ENCODE data around the gene TMEM132C. TPM values are rescaled to one million over a fixed set of nuclear protein-coding genes. Genes with fewer than 3 reads are reported as not detected.
"Not testable (repeated sequence)": the region's sequence is repeated elsewhere in the genome, so short reads cannot be mapped to it uniquely, and the experiment has no call there.

The TMEM132C gene
- total RNA-seq, 1 experiment from 2014 or later: not detected

DNA sequence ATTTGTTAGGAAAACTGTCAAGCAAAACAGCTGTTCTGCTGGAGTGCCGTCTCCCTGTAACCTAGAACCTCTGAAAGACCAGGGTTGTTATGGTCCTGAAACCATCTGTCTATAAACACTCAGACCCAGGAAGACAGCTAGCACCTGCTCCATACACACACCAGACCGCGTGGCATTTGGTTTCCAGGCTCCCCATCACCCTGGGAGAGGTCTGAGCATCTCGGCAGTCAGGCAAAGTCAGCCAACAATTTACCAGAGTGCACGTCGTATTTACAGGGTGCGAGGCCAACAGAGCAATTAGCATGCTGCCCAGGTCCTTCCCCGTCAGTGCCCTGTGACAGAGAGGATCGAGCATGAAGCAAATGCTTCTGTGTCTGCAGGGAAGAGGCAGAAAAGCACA lies 284.3 kb downstream of the TMEM132C start:
- DNase-seq (ENCODE audit: low spot score): no peak

DNA sequence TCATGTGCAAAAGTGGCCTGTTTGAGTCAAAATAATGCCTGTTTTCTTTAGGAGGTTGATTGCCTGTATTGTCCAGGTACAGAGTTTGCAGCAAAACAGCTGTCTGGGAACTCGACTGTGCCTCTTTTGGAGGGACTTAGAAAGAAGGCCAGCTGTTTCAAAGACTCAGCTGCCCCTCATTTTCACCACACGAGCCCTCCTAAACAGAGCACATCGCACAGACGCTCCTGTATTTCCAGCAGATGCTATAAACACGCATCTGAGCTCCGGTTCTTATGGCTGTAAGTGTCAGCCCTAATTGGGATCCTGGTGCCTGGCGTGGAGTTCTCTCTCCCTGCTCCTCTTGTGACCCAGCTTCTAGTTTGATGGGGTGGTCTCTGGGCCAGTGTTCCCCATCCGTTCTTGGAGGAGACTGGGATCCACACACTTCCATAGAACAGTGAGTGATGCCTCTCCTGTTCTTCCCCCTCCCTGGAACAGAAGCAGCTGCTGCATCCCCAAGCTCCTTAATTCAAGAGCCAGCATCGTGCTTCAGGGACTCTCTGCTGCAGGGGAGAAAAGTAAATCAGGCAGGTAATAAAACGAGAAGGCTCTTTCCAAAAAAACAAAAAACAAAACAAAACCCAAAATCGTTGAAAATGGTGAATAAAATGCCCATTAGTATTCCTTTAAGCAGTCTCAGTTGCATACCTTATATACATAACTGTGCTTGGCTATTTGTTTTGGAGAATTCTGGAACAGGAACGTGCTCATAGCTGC lies 287.8 kb downstream of the TMEM132C start:
- no peak for DNase-seq (ENCODE audit: low spot score)

DNA sequence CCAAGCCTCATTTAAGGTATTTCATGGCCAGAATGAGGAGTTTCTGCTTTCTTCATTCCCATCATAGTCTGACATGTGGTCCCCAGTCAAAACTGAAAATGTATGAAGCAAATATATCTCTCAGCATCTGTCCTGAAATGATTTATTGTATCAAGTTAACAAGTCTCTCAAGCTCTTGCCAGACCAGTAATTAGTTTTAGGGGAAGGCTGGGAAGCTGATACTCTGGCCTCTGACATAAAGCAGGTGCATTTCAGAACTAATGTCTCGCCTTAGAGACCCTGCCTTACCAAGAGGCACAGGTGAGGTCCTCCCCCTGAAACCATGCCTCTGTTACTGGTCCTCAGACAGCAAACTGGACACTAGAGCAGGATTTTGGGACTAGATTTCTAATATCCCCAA lies 290.3 kb downstream of the TMEM132C start:
- no peak for DNase-seq (ENCODE audit: low spot score)

DNA sequence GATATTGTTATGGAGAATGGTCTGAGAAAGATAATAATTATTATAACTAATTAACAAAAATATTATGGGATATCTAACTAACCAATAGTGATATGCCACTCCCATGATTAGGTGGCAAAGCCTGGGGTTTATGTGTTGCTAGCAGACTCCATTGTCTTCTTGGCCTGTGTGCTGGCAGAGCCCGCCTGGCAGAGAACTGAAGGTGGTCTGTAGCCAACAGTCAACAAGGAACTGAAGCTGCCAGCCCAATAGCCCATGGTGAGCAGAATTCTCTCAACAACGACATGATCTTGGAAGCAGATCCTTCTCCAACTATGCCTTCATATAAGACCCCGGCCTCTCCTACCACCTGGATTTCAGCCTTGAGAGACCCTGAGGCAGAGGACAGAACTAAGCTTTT lies 298.0 kb downstream of the TMEM132C start:
- DNase-seq (ENCODE audit: low spot score): no peak

DNA sequence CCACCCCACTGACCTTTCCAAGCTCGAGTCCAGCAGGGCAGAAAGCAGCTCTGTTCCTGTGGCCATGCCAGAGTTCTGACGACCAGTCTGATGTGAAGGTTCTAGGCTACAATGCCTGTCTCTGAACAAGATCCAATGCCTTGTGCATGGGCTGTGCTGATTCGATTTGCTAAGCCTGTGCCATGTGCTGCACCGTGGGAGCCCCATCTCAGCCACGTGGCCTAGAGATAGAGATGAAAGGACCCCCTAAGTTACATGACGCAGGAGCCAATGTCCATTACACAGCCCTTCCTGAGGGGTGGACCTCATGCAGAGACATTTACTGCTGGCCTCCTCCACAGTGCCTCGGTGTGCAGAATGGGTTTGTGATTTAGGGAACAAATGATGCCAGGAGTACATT lies 300.8 kb downstream of the TMEM132C start:
- DNase-seq (ENCODE audit: low spot score): no peak

DNA sequence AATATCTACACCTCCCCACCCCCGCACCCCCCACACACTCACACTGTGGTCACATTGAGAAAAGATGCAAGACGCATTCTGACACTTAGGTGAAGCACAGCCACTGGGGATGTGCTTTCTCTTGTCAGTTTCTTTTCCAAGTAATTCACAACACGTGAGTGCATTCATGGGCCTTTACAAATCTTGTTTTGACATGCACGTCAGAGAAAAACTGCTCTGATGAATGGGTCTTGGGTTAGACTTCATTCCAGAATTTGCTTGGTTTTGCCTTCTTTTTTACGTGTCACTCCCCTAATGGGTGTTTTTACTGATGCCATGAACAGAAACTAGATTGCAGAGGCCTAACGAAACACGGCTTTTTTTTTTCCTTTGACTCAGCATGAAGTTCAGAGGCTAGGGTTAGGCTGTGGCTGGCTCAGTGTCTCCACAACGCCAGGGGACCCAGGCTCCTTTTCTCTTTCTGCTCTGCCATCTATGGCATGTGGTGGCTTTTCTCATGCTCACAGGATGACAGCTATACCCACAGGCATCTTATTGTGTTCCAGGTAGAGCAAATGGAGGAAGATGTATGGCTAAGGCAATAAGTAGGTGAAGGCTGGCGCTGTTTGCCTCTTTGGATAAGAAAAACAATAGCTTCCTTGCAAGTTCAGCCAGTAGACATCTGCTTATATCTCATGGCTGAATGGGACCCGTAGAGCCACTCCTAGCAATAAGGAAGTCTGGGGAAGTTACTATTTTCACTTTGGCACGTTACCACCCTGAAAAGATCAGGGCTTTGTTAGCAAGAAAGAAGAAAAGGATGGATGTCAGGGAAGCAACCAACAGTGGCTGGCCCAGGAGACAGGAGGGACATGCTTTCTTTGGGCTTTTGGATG lies 303.5 kb downstream of the TMEM132C start:
- no peak for DNase-seq (ENCODE audit: low spot score)

DNA sequence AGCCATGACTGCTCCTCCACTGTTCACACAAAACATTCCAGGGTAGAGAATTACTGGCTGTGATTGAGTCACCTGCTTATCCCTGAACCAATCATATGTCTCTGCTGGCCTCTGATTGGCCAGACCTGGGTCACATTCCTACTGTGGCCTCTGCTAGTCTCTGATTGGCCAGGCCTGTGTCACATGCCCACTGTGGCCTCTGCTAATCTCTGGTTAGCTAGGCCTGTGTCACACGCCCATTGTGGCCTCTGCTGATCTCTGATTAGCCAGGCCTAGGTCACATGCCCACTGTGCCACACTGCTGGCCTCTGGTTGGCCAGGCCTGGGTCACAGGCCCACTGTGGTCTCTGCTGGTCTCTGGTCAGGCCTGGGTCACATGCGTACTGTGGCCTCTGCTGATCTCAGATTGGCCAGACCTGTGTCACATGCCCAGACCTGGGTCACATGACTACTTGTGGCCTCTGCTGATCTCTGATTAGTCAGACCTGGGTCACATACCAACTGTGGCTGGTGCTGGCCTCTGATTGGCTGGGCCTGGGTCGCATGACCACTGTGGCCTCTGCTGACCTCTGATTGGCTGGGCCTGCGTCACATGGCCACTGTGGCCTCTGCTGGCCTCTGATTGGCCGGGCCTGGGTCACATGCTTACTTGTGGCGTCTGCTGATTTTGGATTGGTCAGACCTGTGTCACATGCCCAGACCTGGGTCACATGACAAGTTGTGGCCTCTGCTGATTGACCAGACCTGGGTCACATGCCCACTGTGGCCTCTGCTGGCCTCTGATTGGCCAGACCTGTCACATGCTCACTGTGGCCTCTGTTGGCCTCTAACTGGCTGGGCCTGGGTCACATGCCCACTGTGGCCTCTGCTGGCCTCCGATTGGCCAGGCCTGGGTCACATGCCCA lies 305.2 kb downstream of the TMEM132C start:
- DNase-seq (ENCODE audit: low spot score): no peak

DNA sequence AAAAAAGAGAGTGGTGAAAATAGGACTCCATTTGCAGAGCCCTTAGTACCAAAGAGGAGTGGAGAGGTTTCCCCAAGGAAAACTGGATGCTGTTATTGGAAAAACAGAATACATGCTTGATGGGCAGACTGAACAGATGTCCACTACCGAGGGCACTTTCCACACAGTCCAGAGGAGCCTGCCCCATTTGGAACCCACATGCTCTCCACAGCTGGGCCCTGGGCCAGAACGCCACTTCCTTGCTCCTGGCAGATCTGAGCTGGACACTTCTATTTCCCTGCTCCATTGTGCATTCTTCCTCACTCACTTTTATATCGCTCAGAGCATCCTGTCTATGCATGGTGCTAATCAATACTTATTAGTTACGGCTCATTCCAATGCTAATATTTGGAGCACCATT lies 306.9 kb downstream of the TMEM132C start:
- DNase-seq (ENCODE audit: low spot score): no peak

DNA sequence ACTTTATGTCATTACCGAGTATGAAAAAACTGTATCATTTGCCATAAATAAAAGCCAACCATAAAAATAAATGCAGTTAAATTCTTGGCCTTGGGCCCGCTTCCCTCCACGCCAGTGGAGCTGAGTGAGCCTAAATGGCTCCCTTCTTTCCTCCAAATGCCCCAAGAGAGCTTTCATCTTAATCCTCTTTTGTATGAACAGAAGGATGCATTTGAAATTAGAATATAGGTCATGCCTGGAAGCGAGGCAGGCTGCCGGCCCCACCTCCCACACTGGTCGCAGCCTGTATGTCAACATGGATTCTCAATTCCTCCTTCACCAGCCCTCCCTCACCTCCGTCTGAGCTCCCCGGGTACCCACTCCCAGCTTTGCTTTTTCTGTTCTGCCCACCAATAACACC lies 311.1 kb downstream of the TMEM132C start:
- no peak for DNase-seq (ENCODE audit: low spot score)

DNA sequence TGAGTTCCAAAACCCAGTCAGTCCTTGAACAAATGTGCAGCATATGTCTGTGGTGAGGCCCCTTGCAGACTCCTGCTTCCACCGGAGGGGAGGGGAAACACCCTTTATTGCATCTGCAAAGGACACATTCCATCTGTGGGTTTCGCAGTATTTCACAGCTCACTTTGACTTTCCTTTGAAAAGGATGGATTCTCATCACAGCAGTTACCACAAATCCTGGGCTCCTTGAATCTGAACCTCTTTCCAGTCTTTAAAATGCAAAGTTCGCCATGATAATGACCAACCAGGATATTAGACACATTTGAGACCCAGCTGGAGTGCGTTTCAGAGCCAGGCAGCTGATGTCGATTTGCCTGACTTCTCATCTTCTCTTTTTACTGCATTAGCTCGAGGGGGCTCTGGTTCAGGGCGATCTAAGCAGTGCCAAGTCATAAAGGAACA lies 314.4 kb downstream of the TMEM132C start:
- DNase-seq (ENCODE audit: low spot score): no peak

DNA sequence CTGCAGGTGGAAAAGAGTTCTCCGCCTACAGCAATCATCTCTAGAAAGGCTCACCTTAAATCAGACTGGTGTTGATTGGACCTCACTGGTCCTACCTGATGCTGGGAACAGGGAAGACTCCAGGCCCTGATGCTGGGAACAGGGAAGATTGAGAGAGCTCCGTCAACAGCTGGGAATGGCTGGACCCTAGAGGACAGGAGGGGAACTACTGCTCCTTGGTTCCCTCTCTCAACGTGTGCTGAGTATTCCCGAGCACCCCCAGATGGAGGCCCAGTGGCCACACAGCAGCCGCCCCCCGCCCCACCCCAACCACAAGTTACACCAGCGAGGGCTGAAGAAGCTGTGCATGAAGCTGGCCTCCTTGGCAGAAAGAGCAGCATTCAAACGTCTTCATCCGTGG lies 316.5 kb downstream of the TMEM132C start:
- peak; percentile 43 for DNase-seq (ENCODE audit: low spot score)

DNA sequence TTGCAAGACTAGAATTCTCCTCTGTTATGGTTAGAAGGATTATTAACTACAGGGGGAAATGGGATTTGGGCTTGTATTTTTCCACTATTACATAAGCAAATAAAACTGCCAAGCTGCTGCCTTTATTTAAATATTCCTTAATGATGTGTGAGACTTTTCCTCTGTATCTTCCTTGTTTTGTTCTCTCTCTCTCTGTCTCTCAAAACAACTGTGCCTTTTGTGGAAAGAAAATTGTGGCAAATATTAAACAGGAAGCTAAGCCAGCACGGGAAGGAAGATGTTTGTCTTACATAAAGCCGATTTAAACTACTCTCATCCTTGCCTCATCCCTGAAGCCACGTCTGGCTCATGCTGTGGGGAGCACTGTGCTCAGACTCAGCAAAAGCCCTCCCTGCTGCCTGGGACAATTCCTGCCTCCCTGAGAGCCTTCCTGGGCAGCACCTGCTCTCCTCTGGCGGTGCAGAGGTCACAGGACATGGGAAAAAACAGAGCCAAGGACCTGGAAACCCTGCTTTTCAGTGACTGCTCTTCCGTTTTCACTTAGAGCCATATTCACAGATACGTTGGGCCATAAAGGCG lies 319.6 kb downstream of the TMEM132C start:
- DNase-seq (ENCODE audit: low spot score): no peak

DNA sequence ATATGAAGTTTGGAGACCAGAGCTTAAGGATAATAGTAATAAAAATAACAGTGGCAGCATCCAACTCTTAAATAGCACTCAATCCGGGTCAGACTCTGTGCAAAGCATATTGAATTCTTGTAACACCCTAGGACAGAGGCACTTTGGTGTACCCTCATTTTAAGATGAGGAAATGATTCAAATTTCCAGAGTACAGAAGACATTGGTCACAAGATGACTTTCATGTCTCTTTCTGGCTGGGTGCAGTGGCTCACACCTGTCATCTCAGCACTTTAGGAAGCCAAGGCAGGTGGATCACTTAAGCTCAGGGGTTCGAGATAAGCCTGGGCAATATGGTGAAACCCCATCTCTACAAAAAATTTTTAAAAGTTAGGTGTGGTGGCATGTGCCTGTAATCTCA lies 320.9 kb downstream of the TMEM132C start:
- DNase-seq (ENCODE audit: low spot score): no peak

DNA sequence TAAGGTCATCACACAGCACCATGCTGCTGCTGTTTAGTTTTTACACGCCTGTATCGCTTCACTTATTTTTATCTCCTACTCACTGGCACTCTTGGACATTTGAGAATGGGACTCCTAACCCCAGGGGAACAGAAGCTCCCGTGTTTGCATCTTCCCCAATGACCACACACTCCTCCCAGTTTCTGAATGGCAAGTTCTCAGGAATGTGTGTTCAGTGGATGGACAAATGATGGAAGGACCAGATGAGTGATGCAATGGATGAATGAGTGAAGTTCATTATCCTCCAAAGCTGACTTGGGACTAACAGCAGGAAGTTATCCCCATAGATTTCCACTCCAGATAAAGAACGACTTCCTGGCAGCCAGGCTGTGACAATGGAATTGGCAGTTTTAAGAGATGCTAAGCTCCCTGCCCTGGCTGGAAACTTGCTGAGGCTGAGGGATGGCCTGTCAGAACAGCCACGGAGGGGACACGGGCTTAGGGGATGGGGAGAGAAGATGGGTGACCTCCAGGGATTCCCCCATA lies 325.3 kb downstream of the TMEM132C start:
- no peak for DNase-seq (ENCODE audit: low spot score)

DNA sequence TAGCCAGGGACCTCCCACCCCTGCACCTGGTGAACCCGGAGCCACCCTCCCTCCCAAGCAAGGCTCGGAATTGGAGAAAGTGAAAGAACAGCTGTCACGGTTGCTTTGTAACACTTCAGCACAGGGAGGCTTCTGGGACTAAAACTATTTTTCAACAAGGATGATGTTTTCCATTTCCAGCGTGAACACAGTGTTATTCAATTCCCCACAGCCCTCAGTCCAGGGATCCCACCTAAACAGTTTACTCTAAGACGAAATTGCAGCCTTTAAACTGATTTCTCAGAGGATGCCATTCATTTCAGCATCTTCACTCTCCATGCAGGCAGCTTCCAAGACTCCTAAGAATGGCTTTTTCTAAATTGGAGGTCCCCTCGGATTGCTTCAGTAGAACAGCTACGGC lies 327.6 kb downstream of the TMEM132C start:
- DNase-seq (ENCODE audit: low spot score): no peak

DNA sequence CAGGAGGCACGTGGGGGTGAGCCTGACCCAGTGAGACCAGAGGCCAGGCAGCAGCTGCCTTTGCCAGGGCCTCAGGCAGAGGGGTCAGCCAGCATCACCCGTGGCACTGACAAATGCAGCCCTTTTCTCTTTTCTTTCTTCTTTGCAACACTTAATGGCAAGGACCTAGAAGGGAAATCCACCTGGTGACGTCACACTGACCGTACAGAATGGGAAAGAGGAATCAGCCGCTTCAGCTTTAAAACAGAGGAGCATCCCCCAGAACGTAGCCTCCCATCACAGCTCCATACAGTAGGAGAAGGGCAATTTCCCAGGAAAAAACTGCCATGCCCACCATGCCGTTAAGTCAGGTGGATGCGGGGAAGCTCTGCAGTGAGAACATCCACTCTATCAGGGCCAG lies 328.6 kb downstream of the TMEM132C start:
- DNase-seq (ENCODE audit: low spot score): no peak

DNA sequence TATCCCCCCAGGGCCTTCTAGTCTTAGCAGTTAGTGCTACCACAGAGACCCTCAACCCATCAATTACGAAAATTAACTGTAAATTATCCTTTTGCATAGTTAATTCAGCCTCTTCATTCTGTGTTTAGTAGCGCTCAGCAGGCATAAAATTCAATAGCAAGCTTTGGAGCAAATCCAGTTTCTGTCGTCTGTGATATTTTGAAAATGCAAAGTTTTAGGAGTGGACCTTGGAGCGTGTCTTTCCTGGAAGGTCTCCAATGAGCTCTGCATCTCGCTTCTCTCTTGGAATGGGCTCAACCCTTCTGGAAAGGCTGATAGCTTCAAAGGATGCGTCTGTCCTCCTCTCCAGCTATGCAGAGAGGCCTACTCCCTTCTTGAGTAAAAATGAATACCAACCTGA lies 333.9 kb downstream of the TMEM132C start:
- no peak for DNase-seq (ENCODE audit: low spot score)

DNA sequence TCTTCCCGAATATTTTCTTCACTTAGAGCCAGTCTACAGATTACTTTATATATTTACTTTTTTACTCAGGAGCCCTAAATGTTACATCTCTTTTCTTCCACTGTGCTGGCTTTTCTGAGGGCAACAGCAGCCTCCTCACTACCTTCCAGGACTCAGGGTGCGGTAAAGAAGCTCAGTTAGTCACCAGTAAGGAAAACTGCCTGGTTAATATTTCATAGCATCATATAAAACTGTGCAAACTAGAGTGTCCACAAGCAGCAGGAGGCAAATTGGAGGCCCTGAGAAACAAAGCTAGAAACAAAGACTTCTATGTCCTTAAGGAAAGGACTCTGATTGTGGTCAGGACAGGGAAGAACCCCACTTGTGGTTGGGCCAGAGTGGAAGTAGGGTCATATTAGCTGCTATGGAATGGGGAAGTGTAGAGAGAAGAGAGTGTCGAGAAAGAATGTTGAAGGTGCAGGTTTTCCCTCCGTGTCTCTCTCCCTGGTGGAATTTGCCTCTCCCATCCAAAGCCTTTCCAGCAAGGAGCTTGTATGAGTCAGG lies 336.7 kb downstream of the TMEM132C start:
- DNase-seq (ENCODE audit: low spot score): no peak

DNA sequence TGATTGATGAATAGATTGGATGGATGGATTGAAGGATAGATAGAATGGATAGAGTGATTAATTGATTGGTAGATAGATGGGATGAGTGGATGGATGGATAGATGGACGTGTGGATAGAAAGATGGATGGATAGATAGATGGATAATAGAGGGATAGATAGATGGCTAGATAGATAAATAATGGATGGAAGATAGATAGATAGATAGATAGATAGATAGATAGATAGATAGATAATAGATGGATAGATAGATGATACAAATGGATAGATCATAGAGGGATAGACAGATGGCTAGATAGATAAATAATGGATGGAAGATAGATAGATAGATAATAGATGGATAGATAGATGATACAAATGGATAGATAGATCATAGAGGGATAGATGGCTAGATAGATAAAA lies 337.2 kb downstream of the TMEM132C start:
- not testable (repeated sequence) for DNase-seq (ENCODE audit: low spot score)

DNA sequence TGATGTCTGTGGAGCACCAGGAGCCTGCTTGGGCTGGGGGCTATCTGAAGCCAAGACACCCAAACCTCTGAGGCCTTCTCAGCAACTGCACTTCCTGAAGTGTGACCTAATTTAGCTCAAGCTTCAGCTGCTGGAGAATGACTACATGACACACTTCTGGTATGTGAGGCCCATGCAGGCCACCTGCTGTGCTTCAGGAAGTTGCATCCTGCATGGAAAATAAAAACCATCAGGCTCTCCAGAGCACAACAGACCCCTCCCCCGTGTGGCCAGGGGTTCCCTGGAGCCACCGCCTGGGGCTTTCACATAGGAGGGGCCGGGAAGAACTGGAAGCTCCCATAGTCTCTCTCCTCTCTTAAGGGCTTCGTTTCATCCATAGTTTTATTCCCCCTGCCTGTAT lies 339.1 kb downstream of the TMEM132C start:
- DNase-seq (ENCODE audit: low spot score): no peak

DNA sequence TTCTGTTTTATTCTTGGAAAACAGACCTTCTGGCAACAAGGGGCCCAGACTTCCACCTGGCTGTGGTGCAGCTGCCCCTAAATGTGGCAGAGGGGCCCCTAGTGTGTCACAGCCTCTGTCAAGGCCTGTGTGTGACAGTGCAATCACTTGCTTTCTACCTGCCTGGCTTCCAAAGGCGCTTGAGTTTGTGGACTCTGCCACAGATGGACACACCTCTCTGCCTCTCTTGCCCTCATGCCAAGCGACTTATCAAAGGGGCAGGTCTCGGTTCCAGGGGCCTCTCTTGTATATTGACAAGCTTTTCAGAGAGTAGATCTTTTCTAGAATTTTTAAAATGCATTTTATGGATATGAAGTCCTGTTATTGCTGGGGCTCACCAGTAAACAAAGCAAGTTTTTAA lies 339.6 kb downstream of the TMEM132C start:
- no peak for DNase-seq (ENCODE audit: low spot score)

Data from HT-29 (cell line).